Measurements from ENCODE around the gene DPPA4. TPM values are rescaled to one million over a fixed set of nuclear protein-coding genes. Genes with fewer than 3 reads are reported as not detected.
A peak's percentile ranks its signal among the peaks of the same experiment; 100 is the strongest.
"Not testable (repeated sequence)": the region's sequence is repeated elsewhere in the genome, so short reads cannot be mapped to it uniquely, and the experiment has no call there.

The DPPA4 gene, protein sequence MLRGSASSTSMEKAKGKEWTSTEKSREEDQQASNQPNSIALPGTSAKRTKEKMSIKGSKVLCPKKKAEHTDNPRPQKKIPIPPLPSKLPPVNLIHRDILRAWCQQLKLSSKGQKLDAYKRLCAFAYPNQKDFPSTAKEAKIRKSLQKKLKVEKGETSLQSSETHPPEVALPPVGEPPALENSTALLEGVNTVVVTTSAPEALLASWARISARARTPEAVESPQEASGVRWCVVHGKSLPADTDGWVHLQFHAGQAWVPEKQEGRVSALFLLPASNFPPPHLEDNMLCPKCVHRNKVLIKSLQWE
- total RNA-seq, result not detected in 2 replicates

DNA sequence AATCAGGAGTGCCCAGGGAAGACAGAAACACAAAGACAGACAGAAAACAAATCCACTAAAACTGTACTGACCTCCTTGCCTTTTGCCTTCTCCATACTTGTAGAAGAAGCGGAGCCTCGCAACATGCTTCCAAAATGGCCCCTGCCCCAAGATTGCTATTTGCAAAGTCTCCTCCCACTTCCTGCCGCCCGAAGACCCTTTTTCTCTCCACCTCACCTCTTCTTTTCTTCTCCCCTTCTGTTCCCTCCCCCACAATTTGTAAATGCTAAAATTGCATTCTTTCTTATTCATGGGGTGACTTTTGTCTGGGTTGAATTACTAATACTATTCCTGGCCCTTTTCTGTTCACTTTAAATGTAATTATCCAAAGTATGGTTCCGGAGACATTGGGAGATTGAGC lies at the start of gene DPPA4:
Gene DPPA4, minus strand, starts transcription at position 154 of the 400 bp plus-strand sequence. Its CDS starts 29 bp downstream, at position 125.
- intact Hi-C loops (cut with micrococcal nuclease), result no loop called here
- H3K4me3 Mint-ChIP-seq, result peak within 1 kb of the TSS; percentile 69
- H3K27ac Mint-ChIP-seq, result no peak within 1 kb of the TSS
- no peaks in the 10 kb centered on the region for H3K36me3 Mint-ChIP-seq (ENCODE audit: low read depth)
- peaks cover 20% of the 10 kb centered on the region for H3K27me3 Mint-ChIP-seq (ENCODE audit: insufficient read depth)
- DNase-seq (ENCODE audit: low spot score), result no peak
- H3K4me1 Mint-ChIP-seq (ENCODE audit: low read depth), result peaks cover 5% of the 10 kb centered on the region
- no peaks in the 10 kb centered on the region for H3K9me3 Mint-ChIP-seq

DNA sequence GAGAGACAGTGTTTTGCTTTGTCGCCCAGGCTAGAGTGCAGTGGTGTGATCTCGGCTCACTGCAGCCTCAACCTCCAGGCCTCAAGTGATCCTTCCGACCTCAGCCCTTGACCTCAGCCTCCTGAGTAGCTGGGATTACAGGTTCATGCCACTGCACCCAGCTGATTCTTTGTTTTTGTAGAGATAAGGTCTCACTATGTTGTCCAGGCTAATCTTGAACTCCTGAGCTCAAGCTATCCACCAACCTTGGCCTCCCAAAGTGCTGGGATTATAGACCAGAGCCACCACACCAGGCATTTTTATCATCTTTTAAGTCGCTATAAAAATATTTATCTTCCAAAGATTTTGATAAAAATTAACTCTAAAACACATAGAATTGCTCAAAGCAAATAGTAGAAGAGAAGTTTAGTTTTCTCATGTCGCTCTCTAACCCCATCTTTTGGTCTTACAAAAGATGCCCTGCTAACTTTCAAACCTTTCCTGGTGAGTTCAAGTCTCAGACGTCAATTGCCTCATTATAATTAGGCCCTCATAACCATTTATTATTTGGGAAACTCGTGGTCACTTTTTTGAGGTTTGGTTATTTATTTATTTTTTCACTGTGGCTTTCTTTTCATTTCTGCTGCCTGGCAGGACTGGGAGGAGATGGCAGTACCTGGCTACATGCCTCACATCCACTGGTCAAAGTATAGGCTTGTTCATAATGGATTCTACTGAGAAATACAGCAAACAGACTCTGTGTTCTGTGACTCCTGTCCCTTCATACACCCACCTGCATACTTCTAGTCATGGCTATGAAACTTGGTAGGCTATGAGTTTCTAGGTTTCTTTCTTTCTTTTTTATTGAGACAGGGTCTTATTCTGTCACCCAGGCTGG lies 48.3 kb upstream of the DPPA4 start:
- no peaks in the 10 kb centered on the region for H3K27me3 Mint-ChIP-seq (ENCODE audit: insufficient read depth)
- H3K4me1 Mint-ChIP-seq (ENCODE audit: low read depth), result no peaks in the 10 kb centered on the region
- DNase-seq (ENCODE audit: low spot score), result no peak
- intact Hi-C loops (cut with micrococcal nuclease), result no loop called here
- H3K4me3 Mint-ChIP-seq, result no peak overlapping the region
- H3K36me3 Mint-ChIP-seq (ENCODE audit: low read depth), result no peaks in the 10 kb centered on the region
- H3K9me3 Mint-ChIP-seq, result no peaks in the 10 kb centered on the region
- H3K27ac Mint-ChIP-seq, result no peak overlapping the region

- H3K9me3 Mint-ChIP-seq, result no peaks in the 10 kb centered on the region
- H3K4me1 Mint-ChIP-seq (ENCODE audit: low read depth), result no peaks in the 10 kb centered on the region
- H3K4me3 Mint-ChIP-seq, result no peak overlapping the region
- no peaks in the 10 kb centered on the region for H3K36me3 Mint-ChIP-seq (ENCODE audit: low read depth)
- no peaks in the 10 kb centered on the region for H3K27me3 Mint-ChIP-seq (ENCODE audit: insufficient read depth)
- H3K27ac Mint-ChIP-seq, result no peak overlapping the region
- DNase-seq (ENCODE audit: low spot score), result no peak
- intact Hi-C loops (cut with micrococcal nuclease), result no loop called here
Observed at GRCh38 chr3:109384164-109384563, 46.8 kb upstream of the DPPA4 start.

GRCh38 chr3:109382588-109382987 lies 45.2 kb upstream of the DPPA4 start:
- Mint-ChIP-seq H3K27ac (no peak overlapping the region), H3K36me3 (ENCODE audit: low read depth) (no peaks in the 10 kb centered on the region)

DNA sequence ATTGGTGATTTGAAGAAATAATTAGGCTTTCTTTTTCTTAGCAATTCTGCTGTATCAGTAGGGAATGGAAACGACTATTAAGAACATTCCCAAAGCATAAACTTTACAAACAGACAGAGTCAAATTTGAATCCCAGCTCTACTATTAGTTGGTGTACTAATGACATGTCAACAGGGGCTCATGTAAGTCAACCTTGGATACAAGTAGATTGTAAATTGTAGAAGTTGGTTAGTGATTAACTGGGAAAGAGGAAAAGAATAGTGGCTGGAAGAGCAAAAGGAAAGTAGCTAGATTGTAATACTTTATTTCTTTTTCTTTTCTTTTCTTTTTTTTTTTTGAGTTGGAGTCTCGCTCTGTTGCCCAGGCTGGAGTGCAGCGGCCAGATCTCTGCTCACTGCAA lies 38.6 kb upstream of the DPPA4 start:
- no peak overlapping the region for H3K4me3 Mint-ChIP-seq
- no peaks in the 10 kb centered on the region for H3K36me3 Mint-ChIP-seq (ENCODE audit: low read depth)
- no peaks in the 10 kb centered on the region for H3K27me3 Mint-ChIP-seq (ENCODE audit: insufficient read depth)
- H3K4me1 Mint-ChIP-seq (ENCODE audit: low read depth), result no peaks in the 10 kb centered on the region
- no peak for DNase-seq (ENCODE audit: low spot score)
- H3K9me3 Mint-ChIP-seq, result no peaks in the 10 kb centered on the region
- H3K27ac Mint-ChIP-seq, result no peak overlapping the region
- intact Hi-C loops (cut with micrococcal nuclease), result no loop called here

More at GRCh38 chr3:109382588-109382987, 45.2 kb upstream of the DPPA4 start:
- H3K4me1 Mint-ChIP-seq (ENCODE audit: low read depth), result no peaks in the 10 kb centered on the region
- no peaks in the 10 kb centered on the region for H3K9me3 Mint-ChIP-seq
- no peaks in the 10 kb centered on the region for H3K27me3 Mint-ChIP-seq (ENCODE audit: insufficient read depth)
- H3K4me3 Mint-ChIP-seq, result no peak overlapping the region
- no peak for DNase-seq (ENCODE audit: low spot score)
- intact Hi-C loops (cut with micrococcal nuclease), result no loop called here

- DNase-seq (ENCODE audit: low spot score); H3K4me1 Mint-ChIP-seq (ENCODE audit: low read depth); H3K27me3 Mint-ChIP-seq (ENCODE audit: insufficient read depth); intact Hi-C loops (cut with micrococcal nuclease); H3K27ac Mint-ChIP-seq; H3K9me3 Mint-ChIP-seq; H3K4me3 Mint-ChIP-seq; H3K36me3 Mint-ChIP-seq (ENCODE audit: low read depth): not testable (repeated sequence)
Observed at GRCh38 chr3:109374434-109374833, 37.1 kb upstream of the DPPA4 start.

GRCh38 chr3:109373933-109374332 lies 36.6 kb upstream of the DPPA4 start:
- intact Hi-C loops (cut with micrococcal nuclease), result no loop called here
- H3K27ac Mint-ChIP-seq, result no peak overlapping the region
- no peaks in the 10 kb centered on the region for H3K36me3 Mint-ChIP-seq (ENCODE audit: low read depth)
- H3K4me1 Mint-ChIP-seq (ENCODE audit: low read depth), result no peaks in the 10 kb centered on the region
- no peaks in the 10 kb centered on the region for H3K27me3 Mint-ChIP-seq (ENCODE audit: insufficient read depth)
- H3K4me3 Mint-ChIP-seq, result no peak overlapping the region
- no peak for DNase-seq (ENCODE audit: low spot score)
- no peaks in the 10 kb centered on the region for H3K9me3 Mint-ChIP-seq

DNA sequence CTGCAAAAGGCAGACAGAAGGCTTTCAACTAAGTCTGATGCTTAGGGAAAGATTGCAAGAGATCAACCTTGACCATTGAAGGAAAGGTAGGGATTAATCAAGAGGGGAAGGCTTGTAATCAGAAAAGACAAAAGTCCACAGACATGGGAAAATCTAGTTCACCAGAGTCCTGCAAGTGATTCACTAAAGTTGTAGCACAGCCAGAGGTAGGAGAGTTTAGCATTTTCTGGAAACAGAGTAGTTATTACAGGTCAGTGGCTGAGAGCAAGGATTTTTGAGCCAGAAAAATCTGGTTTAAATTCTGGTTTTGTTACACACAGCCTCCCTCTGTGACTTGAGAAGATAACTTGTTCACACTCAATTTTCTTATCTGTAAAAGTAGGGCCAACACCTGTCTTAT lies 35.3 kb upstream of the DPPA4 start:
- no peak for DNase-seq (ENCODE audit: low spot score)
- Mint-ChIP-seq H3K4me3 (no peak overlapping the region), H3K36me3 (ENCODE audit: low read depth) (no peaks in the 10 kb centered on the region), H3K4me1 (ENCODE audit: low read depth) (no peaks in the 10 kb centered on the region), H3K27ac (no peak overlapping the region), H3K27me3 (ENCODE audit: insufficient read depth) (no peaks in the 10 kb centered on the region), H3K9me3 (no peaks in the 10 kb centered on the region)
- intact Hi-C loops (cut with micrococcal nuclease), result no loop called here

- no peaks in the 10 kb centered on the region for H3K9me3 Mint-ChIP-seq
- H3K36me3 Mint-ChIP-seq (ENCODE audit: low read depth), result no peaks in the 10 kb centered on the region
- no peak for DNase-seq (ENCODE audit: low spot score)
Observed at GRCh38 chr3:109369510-109369909, 32.2 kb upstream of the DPPA4 start.

DNA sequence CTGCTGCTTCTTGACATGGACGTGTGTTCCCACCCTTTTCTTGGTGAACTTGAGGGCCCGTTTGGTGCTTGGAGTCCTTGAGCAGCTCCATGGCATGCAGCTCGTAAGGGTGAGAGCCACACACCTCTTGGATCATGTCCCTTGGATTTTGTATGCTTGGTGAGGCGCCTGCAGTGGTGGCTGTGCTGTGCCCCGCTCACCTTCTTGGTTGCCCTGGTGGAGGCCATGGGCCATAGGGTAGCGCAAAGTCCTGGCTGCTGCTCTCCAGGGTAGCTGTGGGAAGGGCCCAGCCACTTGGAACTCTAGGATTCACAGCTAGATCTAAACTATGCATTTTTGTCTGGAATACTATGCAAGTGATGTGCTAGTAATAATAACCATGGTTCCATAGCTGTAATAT lies 26.7 kb upstream of the DPPA4 start:
- no peaks in the 10 kb centered on the region for H3K4me1 Mint-ChIP-seq (ENCODE audit: low read depth)
- H3K4me3 Mint-ChIP-seq, result no peak overlapping the region
- intact Hi-C loops (cut with micrococcal nuclease), result no loop called here
- DNase-seq (ENCODE audit: low spot score), result no peak
- H3K36me3 Mint-ChIP-seq (ENCODE audit: low read depth), result no peaks in the 10 kb centered on the region
- no peaks in the 10 kb centered on the region for H3K9me3 Mint-ChIP-seq
- H3K27me3 Mint-ChIP-seq (ENCODE audit: insufficient read depth), result no peaks in the 10 kb centered on the region
- no peak overlapping the region for H3K27ac Mint-ChIP-seq

More at GRCh38 chr3:109369510-109369909, 32.2 kb upstream of the DPPA4 start:
- Mint-ChIP-seq H3K27ac (no peak overlapping the region), H3K4me3 (no peak overlapping the region), H3K27me3 (ENCODE audit: insufficient read depth) (no peaks in the 10 kb centered on the region), H3K4me1 (ENCODE audit: low read depth) (no peaks in the 10 kb centered on the region)
- intact Hi-C loops (cut with micrococcal nuclease), result no loop called here

DNA sequence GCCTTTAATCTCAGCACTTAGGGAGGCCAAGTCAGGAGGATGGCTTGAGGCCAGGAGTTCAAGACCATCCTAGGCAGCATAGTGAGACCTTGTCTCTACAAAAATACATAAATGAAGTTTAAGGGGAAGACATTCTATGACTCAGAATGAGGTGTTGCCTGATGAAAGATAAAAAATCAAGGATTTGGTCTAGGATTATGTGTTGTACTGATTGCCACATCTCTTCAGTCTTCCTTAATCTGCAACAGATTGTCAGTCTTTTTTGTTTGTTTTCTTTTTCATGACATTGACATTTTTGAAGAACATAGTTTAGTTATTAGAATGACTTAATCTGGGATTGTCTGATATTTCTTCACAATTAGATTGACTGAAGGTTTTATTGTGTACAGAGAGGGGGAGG lies 26.3 kb upstream of the DPPA4 start:
- H3K4me3 Mint-ChIP-seq, result no peak overlapping the region
- no peaks in the 10 kb centered on the region for H3K27me3 Mint-ChIP-seq (ENCODE audit: insufficient read depth)
- no peak overlapping the region for H3K27ac Mint-ChIP-seq
- H3K9me3 Mint-ChIP-seq, result no peaks in the 10 kb centered on the region
- no peaks in the 10 kb centered on the region for H3K36me3 Mint-ChIP-seq (ENCODE audit: low read depth)
- intact Hi-C loops (cut with micrococcal nuclease), result no loop called here
- no peak for DNase-seq (ENCODE audit: low spot score)
- no peaks in the 10 kb centered on the region for H3K4me1 Mint-ChIP-seq (ENCODE audit: low read depth)

GRCh38 chr3:109362823-109363222 lies 25.5 kb upstream of the DPPA4 start:
- Mint-ChIP-seq H3K4me3 (no peak overlapping the region), H3K27me3 (ENCODE audit: insufficient read depth) (no peaks in the 10 kb centered on the region), H3K36me3 (ENCODE audit: low read depth) (no peaks in the 10 kb centered on the region), H3K27ac (no peak overlapping the region), H3K9me3 (no peaks in the 10 kb centered on the region), H3K4me1 (ENCODE audit: low read depth) (no peaks in the 10 kb centered on the region)
- DNase-seq (ENCODE audit: low spot score), result no peak
- intact Hi-C loops (cut with micrococcal nuclease), result no loop called here

GRCh38 chr3:109358809-109359208 lies 21.5 kb upstream of the DPPA4 start:
- intact Hi-C loops (cut with micrococcal nuclease); H3K27ac Mint-ChIP-seq: not testable (repeated sequence)

More at GRCh38 chr3:109358809-109359208, 21.5 kb upstream of the DPPA4 start:
- H3K9me3 Mint-ChIP-seq; H3K36me3 Mint-ChIP-seq (ENCODE audit: low read depth); H3K4me1 Mint-ChIP-seq (ENCODE audit: low read depth); H3K4me3 Mint-ChIP-seq; DNase-seq (ENCODE audit: low spot score); H3K27me3 Mint-ChIP-seq (ENCODE audit: insufficient read depth): not testable (repeated sequence)

Measured in activated T-helper 1 cell treated with anti-CD3 and anti-CD28 coated beads, Interleukin-12 subunit alpha, Interleukin-12 subunit beta, Interleukin-2, Interleukin-4 antibody, amounts not matched to agents 30 ng/mL and 10 ng/mL and 1 ng/mL, durations not matched to agents 14 hours and 24 hours and 36 hours (primary cell).